Measurements from ENCODE around the gene ANKRD17. TPM values are rescaled to one million over a fixed set of nuclear protein-coding genes. Genes with fewer than 3 reads are reported as not detected.
A peak's percentile ranks its signal among the peaks of the same experiment; 100 is the strongest.
"Not testable (repeated sequence)": the region's sequence is repeated elsewhere in the genome, so short reads cannot be mapped to it uniquely, and the experiment has no call there.

Gene ANKRD17
- 10 to 100 TPM; 56.2 to 80.2 (median 60.2) TPM for total RNA-seq

GRCh38 chr4:73258686-73259570 lies at the start of gene ANKRD17:
TSS of gene ANKRD17 (minus strand) at chr4:73258798. CDS start at chr4:73258668, 130 bp downstream.
- peak; percentile 83 for DNase-seq (ENCODE audit: low spot score)
- TF ChIP-seq CTCF (IDR thresholded peaks at IDR 0.05): no peak
- ATAC-seq (ENCODE audit: low FRiP score): peak; percentile 87

GRCh38 chr4:73308286-73308685 lies 49.7 kb upstream of the ANKRD17 start:
- DNase-seq (ENCODE audit: low spot score): no peak
- no peak for TF ChIP-seq CTCF (IDR thresholded peaks at IDR 0.05)
- ATAC-seq (ENCODE audit: low FRiP score): no peak

GRCh38 chr4:73303711-73304110 lies 45.1 kb upstream of the ANKRD17 start:
- no peak for DNase-seq (ENCODE audit: low spot score)
- no peak for ATAC-seq (ENCODE audit: low FRiP score)
- no peak for TF ChIP-seq CTCF (IDR thresholded peaks at IDR 0.05)

GRCh38 chr4:73299548-73300280 lies 41.1 kb upstream of the ANKRD17 start:
- no peak for TF ChIP-seq CTCF (IDR thresholded peaks at IDR 0.05)
- ATAC-seq (ENCODE audit: low FRiP score): no peak
- no peak for DNase-seq (ENCODE audit: low spot score)

- not testable (repeated sequence) for ATAC-seq (ENCODE audit: low FRiP score); DNase-seq (ENCODE audit: low spot score)
These were observed 34.1 kb upstream of the ANKRD17 start for GRCh38 chr4:73292661-73293060.

- DNase-seq (ENCODE audit: low spot score): no peak
- TF ChIP-seq CTCF (IDR thresholded peaks at IDR 0.05): no peak
- no peak for ATAC-seq (ENCODE audit: low FRiP score)
These were observed 23.4 kb upstream of the ANKRD17 start for GRCh38 chr4:73281982-73282381.

GRCh38 chr4:73281396-73281795 lies 22.8 kb upstream of the ANKRD17 start:
- ATAC-seq (ENCODE audit: low FRiP score) (no peak), DNase-seq (ENCODE audit: low spot score) (no peak)
- TF ChIP-seq CTCF (IDR thresholded peaks at IDR 0.05): no peak
